GM10847 (cell line): Measurements from ENCODE around the gene CFAP53.

ENCODE experiments used
- POLR2A ChIP-seq: IDR thresholded peaks from 2 replicates; pipeline ENCODE4 v1.6.1; 2011; ENCODE audit not compliant: insufficient read length; ENCODE audit errors: extremely low read depth

The CFAP53 gene, protein sequence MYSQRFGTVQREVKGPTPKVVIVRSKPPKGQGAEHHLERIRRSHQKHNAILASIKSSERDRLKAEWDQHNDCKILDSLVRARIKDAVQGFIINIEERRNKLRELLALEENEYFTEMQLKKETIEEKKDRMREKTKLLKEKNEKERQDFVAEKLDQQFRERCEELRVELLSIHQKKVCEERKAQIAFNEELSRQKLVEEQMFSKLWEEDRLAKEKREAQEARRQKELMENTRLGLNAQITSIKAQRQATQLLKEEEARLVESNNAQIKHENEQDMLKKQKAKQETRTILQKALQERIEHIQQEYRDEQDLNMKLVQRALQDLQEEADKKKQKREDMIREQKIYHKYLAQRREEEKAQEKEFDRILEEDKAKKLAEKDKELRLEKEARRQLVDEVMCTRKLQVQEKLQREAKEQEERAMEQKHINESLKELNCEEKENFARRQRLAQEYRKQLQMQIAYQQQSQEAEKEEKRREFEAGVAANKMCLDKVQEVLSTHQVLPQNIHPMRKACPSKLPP

DNA sequence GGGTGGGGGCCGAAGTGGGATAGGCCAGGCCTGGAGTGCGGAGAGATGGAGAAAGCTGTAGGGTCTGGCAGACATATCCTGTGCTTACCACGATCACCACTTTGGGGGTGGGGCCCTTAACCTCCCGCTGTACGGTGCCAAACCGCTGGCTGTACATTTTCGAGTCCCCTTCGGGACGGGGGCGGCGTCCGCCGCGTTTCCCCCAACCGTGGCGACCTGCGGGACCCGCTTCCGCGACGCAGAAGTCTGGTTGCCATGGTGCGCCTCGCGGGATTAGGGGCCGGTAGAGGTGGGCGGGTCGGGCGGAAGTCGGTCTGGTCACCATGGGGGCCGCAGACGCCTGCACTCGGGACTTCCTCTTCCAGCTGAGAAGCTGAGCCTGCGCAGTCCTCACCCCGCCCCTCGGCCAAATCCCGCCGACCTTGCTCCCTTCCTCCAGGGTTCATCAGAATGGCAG is at the start of gene CFAP53:
Gene CFAP53, minus strand, starts transcription at position 248 of the 457 bp plus-strand sequence. Its CDS starts 91 bp downstream, at position 157.
- TF ChIP-seq POLR2A: peak; percentile 26

DNA sequence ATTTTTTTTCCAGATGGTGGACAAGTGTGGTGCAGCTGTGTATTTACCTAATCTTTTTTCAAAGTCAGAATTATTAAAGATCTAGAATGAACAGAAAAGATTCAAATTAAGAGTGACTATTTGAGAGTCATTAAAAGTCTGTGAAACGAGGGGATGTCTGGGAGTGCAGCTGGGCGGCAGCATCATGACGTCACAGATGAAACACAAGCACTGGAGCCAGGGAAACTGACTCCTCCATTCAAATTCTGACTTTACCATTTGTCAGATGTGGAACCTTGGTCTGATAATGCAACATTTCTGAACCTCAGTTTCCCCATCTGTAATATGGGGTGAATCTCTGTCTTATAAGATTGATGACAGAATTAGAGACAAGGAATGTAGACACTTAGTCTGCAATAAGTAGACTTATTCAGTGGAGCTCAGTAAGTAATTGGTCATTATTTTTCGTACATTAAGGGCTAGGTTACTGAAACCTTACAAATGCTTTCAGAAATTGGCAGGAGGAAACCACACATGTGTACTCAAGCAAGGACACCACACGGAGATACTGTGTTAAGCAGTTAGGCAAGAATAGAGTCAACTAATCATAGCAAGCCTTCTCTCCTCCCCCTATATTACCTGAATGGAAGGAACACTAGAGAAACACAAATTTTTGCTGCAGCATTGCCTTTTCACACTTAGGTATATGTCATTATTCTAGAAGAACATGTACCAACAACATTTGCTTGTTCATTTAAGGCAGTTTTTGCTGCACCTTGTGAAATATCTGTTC is 49.0 kb upstream of the CFAP53 start:
- TF ChIP-seq POLR2A: no peak

DNA sequence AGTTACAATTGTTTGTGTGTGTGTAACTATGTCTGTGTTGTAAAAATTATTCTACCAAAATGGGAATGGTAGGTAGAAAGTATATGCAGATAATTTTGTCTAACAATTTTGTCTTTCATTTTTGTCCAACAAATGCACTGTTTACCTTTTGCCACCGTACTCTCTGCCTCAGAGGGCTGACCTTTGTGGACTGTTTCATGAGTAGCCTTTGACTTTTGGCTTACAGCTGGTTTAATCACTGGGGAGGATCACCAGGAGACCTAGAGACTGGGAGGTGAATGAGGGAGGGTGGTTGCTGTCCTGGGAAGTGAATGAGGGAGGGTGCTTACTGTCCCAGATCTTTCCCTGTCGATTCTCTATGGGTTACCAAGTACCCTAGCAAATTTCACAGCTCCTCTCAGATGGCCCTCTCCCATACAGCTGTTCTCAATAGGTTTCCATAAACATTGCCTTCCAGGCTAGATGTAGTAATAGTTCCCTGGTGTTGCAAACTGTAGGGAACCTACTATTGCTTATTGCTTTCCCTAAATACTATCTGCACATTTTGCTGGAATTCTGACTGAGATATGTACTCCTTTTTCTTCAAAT is 47.7 kb upstream of the CFAP53 start:
- no peak for TF ChIP-seq POLR2A

DNA sequence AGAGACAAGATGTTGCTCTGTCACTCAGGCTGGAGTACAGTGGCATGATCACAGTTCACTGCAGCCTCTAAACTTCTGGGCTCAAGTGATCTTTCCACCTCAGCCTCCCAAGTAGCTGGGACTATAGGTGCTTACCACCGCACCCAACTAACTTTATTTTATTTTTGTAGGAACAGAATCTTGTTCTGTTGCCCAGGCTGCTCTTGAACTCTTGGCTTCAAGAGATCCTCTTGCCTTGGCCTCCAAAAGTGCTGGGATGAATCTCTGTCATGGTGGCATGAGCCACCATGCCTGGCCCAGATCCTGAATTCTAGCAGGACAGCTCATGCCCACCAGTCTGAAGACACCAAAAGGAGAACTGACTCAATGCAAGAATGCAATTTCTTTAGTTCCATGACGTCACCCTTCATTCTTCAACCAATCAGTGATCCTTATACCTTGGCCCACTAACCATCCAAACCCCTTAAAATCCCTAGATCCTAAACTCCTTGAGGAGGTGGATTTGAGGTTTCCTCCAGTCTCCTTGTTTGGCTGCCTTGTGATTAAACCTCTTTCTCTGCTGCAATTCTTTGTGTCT is 46.8 kb upstream of the CFAP53 start:
- TF ChIP-seq POLR2A: no peak

DNA sequence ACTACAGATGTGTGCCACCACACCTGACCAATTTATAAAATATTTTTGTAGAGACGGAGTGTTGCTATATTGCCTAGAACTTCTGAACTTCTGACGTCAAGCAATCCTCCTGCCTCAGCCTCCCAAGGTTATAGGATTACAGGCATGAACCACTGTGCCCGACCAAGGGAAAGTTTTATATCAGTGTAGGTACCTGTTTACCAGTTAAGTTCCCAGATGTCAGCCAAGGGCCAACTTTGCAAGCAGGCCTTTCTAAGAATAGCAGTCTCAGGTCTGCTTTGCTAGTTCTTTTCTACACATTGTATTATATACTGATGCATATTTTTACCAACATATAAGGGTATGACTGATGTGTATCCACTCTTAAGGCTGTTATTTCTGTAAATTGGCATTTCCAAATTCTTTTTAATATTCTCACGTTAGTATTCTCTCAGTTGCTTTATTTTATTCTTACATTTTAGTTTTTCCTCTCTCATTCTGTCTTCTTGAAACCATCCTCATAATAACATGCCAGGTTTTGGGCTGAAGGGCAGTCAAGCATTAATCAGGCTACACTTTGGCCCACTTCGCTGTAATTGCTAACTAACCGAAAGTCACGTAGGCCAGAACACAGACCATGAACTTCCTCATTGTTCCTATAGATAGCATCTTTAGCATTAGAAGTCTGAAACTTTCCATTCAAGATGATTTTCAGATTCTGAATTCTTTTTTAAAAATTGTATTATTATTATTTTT is 46.2 kb upstream of the CFAP53 start:
- TF ChIP-seq POLR2A: no peak

DNA sequence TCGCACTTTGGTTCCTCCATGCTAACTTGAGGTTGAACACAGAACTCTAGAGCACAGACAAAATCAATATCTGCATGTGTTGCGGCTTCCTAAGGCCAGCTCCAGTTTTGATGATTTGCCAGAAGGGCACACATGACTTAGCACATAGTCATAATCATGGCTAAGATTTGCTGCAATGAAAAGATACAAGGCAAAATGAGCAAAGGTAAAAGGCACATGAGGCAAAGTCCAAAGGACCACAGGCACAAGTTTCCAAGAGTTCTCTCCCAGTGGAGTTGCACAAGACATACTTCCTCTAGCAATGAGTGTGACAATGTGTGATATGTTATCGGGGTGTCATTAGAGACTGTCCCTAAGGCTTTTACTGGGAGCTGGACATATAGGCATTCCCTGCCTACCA is 45.4 kb upstream of the CFAP53 start:
- no peak for TF ChIP-seq POLR2A

DNA sequence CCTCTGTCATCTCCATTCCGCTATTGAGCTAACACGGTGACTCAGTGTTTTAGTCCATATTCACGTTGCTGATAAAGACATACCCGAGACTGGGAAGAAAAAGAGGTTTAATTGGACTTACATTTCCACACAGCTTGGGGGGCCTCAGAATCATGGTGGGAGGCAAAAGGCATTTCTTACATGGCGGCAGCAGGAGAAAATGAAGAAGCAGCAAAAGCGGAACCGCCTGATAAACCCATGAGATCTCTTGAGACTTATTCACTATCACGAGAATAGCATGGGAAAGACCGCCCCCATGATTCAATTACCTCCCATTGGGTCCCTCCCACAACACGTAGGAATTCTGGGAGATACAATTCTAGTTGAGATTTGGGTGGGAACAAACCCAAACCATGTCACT is 43.8 kb upstream of the CFAP53 start:
- TF ChIP-seq POLR2A: no peak

DNA sequence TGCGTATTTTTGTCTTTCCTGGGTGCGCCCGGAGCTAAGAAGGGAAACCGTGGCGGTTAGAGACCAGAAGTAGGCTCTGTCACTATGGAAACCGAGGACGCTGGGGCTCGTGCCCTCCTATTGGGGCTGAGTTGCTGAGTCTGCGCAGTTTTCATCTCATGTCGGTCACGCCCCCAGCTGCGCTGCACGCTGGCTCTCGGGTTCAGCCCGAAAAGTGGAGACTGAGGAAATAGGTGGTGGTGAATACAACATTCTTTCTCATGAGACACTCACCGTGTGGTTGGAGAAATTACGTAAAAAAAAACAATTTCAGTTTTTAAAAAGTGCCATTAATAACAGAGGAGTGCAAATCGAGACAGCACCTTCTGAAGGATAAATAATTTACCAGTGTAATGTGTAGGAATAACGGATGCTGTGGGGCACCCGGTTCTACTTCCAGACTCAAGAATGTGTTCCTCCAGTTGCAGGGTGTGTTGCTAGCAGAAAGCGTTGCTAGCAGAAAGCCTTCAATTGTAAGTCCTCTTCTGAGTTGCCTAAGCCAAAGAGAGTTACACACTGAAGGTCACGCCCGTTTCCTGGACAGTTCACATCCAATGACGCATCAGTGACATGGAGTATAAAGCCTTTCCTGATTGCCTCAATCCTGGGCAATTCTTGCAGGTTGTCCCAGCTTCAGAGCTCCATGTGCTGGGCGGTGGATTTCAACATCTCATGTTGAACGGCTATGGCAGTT is 41.6 kb upstream of the CFAP53 start:
- TF ChIP-seq POLR2A: no peak

DNA sequence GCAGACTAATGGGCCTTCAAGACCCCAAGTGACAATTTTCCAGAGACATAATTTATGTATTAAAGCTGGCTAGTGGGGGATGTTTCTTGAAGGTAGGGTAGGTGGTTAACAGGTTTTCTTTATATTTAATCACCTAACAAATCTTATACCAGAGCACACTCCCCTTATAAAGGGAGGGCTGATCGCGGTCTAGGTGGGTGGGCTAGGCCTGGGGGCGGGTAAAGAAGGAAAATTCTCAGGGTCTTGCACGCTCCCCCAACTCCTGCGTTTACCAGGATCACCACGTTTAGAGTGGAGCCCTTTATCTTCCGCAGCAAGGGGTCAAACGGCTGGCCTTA is 41.1 kb upstream of the CFAP53 start:
- TF ChIP-seq POLR2A: no peak

DNA sequence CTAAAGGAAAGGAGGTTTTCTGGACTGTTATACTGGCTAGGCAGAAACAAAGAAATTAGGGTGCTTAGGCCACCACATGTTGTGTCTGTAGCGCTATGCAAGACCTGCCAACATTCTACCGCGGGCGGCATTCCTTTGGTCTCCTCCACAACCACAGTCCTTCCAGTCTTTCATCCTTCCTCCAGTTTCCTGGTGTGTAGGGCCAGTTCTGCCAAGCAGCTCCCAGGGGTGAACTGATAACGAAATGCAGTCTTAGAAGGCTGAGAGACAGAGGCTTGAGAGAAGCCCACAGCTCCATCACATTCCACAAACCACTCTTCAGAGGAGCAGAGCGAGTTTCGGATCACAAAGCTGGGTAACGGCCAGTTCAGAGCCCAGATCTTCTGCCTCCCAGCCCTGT is 40.6 kb upstream of the CFAP53 start:
- TF ChIP-seq POLR2A: no peak

DNA sequence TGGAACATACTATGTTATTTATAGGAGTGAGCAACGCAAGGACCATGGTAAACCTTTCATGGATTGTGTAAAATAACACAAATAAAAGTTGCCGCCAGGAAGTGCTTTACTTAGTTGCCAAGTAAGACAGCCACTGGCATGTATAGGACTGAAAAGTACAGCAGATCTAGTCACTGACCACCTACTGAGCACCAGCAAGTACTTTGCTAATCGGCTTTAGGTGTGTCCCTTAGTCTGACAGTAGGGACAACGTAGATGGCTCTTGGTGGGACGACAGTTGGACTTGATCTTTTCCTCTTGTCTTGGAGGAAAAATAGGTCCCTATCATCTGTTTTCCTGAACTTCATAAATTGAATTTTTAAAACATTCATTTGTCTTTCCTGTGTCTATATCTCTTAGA is 34.8 kb upstream of the CFAP53 start:
- no peak for TF ChIP-seq POLR2A

DNA sequence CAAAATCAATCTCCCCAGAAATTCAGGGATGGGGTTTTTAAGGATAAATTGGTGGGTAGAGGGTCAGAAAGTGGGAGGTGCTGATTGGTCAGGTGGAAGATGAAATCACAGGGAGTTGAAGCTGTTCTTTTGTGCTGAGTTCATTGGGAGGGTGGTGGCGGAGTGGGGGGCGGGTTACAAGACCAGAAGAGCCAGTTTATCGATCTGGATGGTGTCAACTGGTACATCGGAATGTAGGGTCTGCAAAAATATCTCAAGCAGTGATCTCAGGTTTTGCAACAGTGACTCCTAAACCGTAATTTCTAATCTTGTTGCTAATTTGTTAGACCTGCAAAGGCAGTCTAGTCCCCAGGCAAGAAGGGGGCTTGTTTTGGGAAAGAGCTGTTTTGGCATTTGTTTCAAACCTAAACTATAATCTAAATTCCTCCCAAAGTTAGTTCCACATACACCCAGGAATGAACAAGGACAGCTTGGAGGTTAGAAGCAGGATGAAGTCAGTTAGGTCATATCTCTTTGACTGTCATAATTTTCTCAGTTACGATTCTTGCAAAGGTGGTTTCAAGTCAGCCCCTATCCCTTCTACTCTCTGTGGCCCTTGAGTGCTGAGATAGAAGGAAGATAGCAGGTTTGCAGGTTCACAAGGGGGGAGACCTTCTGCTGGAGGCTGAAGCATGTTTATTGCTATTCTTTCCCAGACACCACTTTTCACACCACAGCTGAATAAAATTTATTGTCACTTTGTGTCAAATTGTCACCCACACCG is 33.5 kb upstream of the CFAP53 start:
- no peak for TF ChIP-seq POLR2A
